Activated CD4-positive, alpha-beta T cell treated with anti-CD3 and anti-CD28 coated beads, Interleukin-2, amount 50 U/mL, for 16 hours (primary cell): ENCODE results near the gene DOCK1.
"Not testable (repeated sequence)": the region's sequence is repeated elsewhere in the genome, so short reads cannot be mapped to it uniquely, and the experiment has no call there.

Source experiments
- DNase-seq: peaks from one replicate; pipeline ENCODE4 v3.0.0-alpha.2; 2020

DOCK1 gene

GRCh38 chr10:126927799-126928198 lies 22.6 kb downstream of the DOCK1 start:
- no peak for DNase-seq

GRCh38 chr10:126928274-126928673 lies 23.0 kb downstream of the DOCK1 start:
- no peak for DNase-seq

- DNase-seq = no peak
Measured at GRCh38 chr10:126929391-126929790, 24.2 kb downstream of the DOCK1 start.

GRCh38 chr10:126930131-126930882 lies 25.1 kb downstream of the DOCK1 start:
- DNase-seq = no peak

GRCh38 chr10:126930883-126931503 lies 25.8 kb downstream of the DOCK1 start:
- no peak for DNase-seq

GRCh38 chr10:126931544-126931943 lies 26.3 kb downstream of the DOCK1 start:
- DNase-seq = no peak

GRCh38 chr10:126932516-126932915 lies 27.3 kb downstream of the DOCK1 start:
- DNase-seq = no peak

GRCh38 chr10:126933116-126933515 lies 27.9 kb downstream of the DOCK1 start:
- DNase-seq = no peak

- no peak for DNase-seq
Measured at GRCh38 chr10:126935263-126935946, 30.2 kb downstream of the DOCK1 start.

- DNase-seq = no peak
Measured at GRCh38 chr10:126937026-126937425, 31.8 kb downstream of the DOCK1 start.

GRCh38 chr10:126938121-126938520 lies 32.9 kb downstream of the DOCK1 start:
- not testable (repeated sequence) for DNase-seq

- DNase-seq = no peak
Measured at GRCh38 chr10:126939706-126940105, 34.5 kb downstream of the DOCK1 start.

GRCh38 chr10:126940670-126941310 lies 35.6 kb downstream of the DOCK1 start:
- no peak for DNase-seq

GRCh38 chr10:126944191-126944590 lies 39.0 kb downstream of the DOCK1 start:
- DNase-seq = no peak

GRCh38 chr10:126945351-126946030 lies 40.3 kb downstream of the DOCK1 start:
- no peak for DNase-seq

GRCh38 chr10:126946746-126947145 lies 41.5 kb downstream of the DOCK1 start:
- DNase-seq = no peak

- DNase-seq = no peak
Measured at GRCh38 chr10:126948355-126949160, 43.3 kb downstream of the DOCK1 start.

- DNase-seq = no peak
Measured at GRCh38 chr10:126949161-126949503, 43.9 kb downstream of the DOCK1 start.

- no peak for DNase-seq
Measured at GRCh38 chr10:126950401-126951105, 45.3 kb downstream of the DOCK1 start.

- no peak for DNase-seq
Measured at GRCh38 chr10:126953886-126954285, 48.7 kb downstream of the DOCK1 start.

- DNase-seq = no peak
Measured at GRCh38 chr10:126955396-126955795, 50.2 kb downstream of the DOCK1 start.
